GM10847 (cell line): ENCODE data around the gene SPCS2.

ENCODE experiments used
- POLR2A ChIP-seq: IDR thresholded peaks from 2 replicates; pipeline ENCODE4 v1.6.1; 2011; ENCODE audit not compliant: insufficient read length; ENCODE audit errors: extremely low read depth

SPCS2 gene

DNA sequence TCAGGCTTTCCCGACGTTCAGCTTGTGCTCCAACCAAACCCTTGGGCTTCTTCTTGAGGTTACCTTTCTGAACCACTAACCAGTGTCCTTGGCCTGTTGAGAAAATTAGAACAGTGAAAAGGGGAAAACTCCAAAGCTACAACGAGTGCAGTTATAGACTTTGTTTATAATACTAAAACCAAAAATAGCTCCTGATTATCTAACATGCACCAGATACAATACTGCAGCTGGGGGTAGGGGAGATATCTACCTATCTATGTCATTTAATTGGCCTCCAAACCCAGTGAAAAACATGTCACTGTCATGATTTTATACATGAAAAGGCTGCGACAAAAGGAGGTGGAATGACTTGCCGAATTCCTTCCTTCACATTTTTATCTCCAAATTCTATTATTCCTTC lies 12.1 kb upstream of the SPCS2 start:
- TF ChIP-seq POLR2A: no peak

DNA sequence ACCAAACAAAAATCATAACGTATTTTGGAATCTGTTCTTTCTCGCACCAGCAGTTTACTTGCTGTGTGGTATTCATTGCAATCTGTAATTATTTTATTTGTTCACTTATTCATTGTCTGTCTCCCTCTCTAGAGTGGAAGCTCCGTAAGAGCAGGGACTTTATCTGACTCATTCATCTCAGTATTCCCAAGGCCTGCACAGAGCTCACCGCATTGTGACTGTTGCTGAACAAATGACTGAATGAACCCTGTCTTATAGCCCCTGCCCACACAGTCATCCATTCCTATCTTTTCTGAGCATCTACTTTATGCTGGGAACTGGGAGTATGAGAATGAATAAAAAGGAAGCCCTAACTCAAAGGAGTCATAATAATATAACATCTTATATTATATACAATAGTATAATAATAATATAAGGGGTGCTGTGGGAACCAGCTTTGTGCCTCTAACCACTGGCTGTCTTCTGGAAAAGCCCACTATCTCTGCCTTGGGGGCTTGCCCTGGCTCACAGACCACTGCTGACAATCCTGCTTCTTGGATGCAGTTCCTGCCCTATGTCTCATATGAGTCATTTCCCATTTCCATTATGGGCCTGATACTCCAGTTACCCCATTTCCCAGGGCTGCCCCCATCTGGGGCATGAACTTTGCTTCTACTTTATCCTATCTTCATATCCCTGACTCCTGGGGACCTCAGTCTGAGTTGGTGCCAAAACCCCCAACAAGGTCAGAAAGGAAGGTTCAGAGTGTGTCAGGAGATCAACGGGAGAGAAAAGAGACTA lies 11.2 kb upstream of the SPCS2 start:
- TF ChIP-seq POLR2A: no peak

DNA sequence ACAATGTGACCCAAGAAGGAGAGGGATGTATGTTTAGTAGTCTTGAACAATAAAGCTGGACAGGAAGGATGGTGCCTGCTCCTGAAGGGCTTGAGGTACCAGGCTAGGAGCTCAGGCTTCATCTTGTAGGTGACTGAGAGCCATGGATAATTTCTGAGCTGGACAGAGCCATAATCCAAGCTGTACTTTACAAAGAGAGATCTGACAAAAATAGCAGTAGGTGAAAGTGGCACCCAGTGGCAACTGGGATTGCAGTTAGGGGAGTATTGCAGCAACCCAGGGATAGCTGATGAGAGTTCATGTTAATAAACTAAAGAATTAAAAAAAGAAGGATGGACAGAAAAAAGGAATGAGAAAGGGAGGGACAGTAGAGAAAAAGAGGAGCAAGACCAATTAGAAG lies 7.6 kb upstream of the SPCS2 start:
- TF ChIP-seq POLR2A: no peak

DNA sequence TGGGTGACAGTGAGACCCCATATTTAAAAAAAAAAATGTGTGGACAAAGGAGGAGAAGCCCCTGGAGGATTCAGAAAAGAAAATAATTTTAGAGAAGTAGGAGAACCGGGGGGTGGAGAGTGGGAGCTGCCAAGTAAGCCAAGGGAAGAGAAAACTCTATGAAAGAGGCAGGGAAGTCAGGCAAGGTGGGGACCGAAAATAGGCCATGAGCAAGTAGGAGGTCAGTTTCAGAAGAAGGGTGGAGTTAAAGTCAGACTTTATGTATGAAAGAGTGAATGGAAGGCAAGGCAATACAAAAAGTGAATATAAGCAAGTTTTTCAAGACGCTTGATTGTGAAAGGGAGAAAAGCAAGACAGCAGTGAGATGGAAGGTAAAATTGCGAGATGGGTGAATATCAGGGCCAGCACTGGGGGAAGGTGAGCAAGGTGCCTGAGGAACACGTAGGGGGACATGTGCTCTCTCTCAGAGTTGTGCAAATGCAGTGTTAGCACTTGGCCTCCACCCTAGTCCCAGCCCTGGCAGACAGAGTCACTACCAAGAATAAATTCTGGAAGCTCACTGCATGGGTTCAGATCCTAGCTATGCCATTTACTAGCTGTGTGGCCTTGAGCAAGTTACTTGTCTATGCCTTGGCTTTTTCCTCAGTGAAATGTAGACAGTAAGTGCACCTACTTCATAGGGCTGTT lies 6.8 kb upstream of the SPCS2 start:
- no peak for TF ChIP-seq POLR2A

DNA sequence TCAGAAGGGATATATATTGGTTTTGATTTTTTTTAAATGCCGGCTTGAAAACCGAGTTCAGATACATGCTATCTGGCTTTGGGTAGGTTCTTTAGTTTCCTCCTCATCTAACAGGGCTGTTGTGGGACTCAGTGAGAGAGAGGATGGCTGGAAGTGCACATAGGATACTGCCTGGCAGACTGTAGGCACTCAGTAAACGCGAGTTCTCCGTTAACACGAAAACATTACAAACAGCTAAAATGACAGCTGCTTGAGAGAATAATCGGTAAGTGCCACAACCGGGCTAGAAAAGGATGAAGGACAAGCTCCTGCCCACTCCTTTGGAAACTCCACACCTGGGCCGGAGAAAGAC lies 544 bp upstream of the SPCS2 start:
- TF ChIP-seq POLR2A: no peak

DNA sequence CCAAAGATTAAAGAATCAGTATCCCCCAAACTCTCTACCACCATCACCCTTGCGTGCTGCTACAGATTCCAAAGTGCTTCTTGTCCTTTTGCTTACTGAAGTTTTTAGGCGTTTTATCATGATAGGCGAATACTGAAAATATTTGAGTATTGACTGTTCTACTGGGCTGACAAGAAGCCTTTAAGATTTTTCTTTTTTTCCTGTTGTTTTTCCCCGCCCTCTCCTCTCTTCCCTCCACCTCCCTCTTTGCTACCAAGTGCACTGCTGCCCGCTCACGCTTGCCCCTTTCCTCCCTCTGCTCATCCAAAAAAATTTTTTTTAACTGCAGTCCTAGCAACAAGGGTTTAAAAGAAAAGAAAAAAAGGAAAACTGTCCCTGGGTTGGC lies 679 bp downstream of the SPCS2 start:
- no peak for TF ChIP-seq POLR2A

DNA sequence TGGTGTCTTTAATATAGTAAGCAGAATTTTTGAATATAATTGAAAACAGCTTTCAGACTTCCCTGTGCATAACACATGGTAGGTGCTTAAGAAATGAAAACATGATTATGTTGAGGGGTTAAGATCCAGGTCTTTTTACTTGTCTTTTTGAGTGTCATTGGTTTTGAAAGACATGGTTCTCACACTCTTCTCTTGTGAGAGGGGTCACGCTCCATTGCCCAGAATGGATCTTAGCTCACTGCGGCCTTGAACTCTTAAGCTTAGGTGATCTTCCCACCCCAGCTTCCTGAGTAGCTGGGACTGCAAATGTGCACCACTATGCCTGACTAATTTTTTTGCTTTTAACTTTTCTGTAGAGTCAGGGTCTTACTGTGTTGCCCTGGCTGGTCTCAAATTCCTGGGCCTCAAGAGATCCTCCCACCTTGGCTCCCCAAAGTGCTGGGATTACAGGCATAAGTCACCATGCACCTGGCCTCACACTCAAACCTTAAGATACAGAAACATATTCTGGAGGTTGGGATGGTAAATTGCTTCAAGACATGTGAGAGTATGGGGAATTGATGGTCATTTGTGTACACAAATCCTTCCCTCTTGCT lies 1.4 kb downstream of the SPCS2 start:
- TF ChIP-seq POLR2A: no peak

DNA sequence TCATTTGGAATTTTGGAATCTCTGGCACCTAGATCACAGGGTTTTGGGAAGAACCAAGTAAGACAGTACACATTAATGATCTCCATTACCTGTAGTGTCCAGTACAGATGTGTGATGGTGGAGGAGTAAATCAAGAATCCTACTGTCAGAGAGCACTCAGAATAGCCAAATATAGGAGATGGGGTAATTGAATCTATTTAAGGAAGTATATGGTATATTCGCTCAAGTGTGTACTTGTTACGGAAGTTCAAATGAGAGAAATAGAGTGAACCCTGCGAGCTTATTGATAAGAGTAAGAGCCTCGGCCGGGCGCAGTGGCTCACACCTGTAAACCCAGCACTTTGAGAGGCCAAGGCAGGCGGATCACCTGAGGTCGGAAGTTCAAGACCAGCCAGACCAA lies 2.2 kb downstream of the SPCS2 start:
- TF ChIP-seq POLR2A: no peak

DNA sequence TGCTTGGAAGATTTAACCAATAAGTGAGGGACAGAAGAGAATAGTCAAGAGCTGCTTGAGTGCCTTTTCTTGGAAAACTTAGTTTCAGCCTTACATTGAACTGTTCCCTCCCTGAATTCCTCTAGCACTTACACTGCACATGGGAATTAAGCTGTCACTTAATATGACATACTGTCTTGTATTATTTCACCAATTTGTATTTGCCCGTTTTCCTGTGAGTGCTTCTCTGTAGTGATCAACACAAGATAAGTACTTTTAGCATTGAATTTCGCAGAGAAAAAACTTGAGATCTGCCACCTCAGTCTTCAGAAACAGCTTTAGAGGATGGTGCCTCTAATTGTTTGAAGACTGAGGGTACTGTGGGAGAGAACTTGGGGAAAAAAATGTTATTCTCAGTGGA lies 3.7 kb downstream of the SPCS2 start:
- no peak for TF ChIP-seq POLR2A

DNA sequence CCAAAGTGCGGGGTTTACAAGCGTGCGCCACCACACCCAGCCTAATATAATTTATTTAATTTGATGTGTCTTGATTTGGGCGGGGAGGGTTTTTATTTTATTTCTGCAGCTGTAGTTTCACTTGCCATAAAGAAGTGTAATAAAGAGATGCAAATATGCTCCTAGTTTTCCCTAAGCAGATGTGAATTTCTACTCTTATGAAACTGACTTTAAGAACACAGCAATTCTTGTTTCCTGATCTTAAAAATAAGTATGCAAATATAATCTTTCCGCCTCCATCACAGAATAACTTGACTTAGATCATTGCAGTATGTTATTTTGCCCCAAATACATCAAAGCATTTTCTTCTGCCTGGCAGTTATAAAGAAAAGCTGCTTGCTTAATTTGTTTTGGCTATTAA lies 4.4 kb downstream of the SPCS2 start:
- TF ChIP-seq POLR2A: no peak

DNA sequence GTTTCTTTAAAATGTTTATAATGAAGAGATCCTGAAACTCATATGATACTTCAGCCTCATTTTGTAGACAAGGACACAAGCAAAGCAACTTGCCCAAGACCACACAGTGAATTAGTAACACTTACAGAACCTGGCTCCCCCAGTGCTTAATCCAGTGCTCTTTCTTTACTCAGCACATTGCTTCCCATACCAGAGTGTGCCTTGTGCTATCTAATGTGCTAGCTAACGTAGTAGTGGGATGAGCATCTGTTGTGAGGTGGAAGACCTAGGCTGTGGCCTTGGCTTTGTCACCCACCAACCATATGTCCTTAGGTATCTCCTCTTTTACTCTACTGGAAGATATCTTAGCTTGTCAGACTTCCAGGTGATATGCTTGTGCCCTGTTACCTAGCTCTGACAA lies 5.1 kb downstream of the SPCS2 start:
- no peak for TF ChIP-seq POLR2A

DNA sequence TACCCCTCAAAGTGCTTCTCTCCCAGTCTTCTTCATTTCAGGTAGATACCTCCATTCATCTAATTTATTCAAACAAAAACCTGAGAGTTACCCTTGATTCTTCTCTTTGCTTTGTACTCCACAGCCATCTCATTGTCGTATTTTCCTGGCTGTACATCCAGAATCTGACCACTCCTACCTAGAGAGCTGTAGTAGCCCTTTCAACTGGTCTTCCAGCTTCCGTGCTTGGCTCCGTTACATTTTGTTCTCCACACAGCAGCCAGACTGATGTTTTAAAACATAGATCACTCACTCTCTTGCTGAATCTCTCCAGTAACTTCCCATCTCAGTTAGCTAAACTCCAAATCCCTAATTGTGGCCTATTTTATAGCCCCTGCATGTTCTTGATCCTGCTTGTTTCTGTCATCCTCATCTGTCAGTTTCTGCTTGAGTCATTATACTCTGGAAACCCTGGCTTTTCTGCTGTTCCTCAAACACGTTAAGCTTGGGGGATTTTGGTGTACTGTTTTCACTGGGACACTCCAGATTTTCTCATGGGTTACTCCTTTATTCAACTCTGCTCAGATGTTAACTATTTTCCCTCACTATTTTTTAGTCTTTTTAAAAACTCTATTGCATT lies 7.4 kb downstream of the SPCS2 start:
- TF ChIP-seq POLR2A: no peak

DNA sequence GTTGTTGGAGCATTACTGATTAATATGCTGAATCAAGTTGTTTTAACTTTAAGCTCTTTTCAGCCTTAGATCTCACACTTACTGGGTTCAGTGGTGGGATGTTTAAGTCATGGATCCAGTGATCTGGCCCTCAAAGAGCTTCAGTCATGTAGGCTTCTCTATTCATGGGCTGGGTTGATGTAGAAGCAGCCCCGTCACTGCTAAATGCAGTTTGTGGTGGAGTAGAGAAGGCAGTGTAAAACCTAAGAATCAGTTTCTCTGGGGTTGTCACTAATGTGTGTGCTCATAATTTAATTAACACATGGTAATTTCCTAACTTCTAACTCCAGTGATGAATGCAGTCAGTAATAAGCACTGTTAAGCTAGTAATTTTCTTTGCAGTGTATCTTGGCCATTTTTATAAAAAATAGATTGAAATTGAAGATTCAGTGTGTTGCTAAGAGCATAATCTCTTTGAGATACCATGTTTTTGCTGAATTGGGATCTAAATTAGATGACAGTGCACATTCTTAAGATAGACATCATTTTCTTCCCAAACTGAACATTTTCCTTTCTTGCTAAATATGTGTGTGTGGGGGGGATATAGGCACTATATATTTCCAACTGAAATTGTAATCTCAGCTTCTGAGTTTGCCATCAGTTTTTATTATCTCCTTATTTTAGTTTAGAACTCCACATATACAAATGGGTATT lies 9.0 kb downstream of the SPCS2 start:
- TF ChIP-seq POLR2A: no peak

DNA sequence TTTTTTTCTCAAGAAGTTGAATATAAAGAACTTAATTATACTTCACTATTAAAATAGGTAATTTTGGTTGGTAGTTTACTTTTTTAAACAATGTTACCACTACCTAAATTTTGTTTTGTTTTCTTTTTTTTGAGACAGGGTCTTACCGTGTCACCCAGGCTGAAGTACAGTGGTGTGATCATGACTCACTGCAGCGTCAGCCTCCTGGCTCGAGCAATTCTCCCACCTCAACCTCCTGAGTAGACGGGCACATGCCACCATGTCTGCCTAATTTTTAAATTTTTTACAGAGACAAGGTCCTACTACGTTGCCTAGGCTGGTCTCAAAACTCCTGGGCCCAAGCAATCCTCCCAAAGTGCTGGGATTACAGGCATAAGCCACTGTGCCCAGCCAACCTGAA lies 17.6 kb downstream of the SPCS2 start:
- no peak for TF ChIP-seq POLR2A

DNA sequence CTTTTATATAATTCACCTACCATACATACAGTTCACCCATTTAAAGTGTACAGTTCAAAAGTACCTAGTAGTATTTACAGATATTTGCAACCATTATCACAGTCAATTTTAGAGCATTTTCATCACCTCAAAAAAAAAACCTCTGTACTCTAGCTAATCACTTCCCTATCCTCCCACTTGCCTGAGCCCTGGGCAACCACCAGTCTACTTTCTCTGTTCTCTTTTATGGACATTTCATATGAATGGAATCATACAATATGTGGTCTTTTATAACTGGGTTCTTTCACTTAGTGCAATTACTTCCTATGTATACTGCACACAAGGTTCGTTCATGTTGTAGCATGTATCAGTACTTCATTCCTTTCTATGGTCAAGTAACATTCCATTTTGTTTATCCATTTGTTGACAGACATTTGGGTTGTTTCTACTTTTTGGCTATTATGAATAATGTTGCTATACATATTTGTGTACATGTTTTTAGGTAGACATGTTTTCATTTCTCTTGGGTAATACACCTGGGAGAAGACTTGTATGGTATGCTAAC lies 21.9 kb downstream of the SPCS2 start:
- TF ChIP-seq POLR2A: no peak
